ENCODE results near the gene NFKB2. TPM values are rescaled to one million over a fixed set of nuclear protein-coding genes. Genes with fewer than 3 reads are reported as not detected.

NFKB2 gene
- total and polyA plus RNA-seq, 2 donors: 11.3 to 30.8 TPM

DNA sequence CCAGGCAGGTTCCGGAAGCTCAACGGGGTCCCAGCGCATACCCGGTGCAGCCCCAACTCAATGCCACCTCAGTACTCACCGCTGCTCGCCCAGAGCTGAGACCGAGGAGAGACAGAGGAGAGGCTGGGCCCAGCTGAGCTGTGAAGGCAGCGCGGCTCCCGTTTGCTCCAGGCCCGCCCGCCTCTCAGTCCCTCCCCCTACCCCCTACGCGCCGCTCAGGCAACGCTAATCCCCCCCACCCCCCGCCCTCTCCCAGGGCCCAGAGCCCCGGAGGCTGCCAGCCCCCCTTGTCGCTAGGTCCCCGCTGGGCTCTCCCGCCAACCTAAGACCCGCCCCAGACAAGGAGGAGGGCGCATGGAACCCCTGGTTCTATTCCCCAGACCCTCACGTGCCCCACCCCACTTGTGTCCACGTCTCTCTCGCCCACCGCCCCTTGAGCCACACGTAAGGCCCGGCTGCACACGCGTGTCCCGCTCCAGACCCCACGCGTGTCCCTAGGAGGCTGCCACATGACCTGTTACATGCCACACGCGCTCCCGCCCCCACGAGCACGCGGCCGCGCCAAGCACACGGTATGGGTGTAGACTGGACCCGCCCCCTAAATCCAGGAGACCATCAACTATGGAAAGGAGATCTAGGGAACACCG lies 23.2 kb downstream of the NFKB2 start, which contains the start of gene PSD:
TSS of gene PSD (minus strand) at position 164 of the 647 bp plus-strand sequence. CDS start 1,747 bp downstream, outside the sequence.
- peak within 1 kb of the TSS; percentile 89 for H3K4me3 ChIP-seq (ENCODE audit: low read depth, low read length)
- H3K36me3 ChIP-seq (ENCODE audit: insufficient read depth): no peaks in the 10 kb centered on the region
- 2% methylated on average over 45 of the region's 45 CpGs for WGBS
- no peak within 1 kb of the TSS for H3K27ac ChIP-seq (ENCODE audit: low read depth)
- no peaks in the 10 kb centered on the region for H3K4me1 ChIP-seq (ENCODE audit: insufficient read depth)
- no peak for DNase-seq (ENCODE audit: extremely low spot score)

DNA sequence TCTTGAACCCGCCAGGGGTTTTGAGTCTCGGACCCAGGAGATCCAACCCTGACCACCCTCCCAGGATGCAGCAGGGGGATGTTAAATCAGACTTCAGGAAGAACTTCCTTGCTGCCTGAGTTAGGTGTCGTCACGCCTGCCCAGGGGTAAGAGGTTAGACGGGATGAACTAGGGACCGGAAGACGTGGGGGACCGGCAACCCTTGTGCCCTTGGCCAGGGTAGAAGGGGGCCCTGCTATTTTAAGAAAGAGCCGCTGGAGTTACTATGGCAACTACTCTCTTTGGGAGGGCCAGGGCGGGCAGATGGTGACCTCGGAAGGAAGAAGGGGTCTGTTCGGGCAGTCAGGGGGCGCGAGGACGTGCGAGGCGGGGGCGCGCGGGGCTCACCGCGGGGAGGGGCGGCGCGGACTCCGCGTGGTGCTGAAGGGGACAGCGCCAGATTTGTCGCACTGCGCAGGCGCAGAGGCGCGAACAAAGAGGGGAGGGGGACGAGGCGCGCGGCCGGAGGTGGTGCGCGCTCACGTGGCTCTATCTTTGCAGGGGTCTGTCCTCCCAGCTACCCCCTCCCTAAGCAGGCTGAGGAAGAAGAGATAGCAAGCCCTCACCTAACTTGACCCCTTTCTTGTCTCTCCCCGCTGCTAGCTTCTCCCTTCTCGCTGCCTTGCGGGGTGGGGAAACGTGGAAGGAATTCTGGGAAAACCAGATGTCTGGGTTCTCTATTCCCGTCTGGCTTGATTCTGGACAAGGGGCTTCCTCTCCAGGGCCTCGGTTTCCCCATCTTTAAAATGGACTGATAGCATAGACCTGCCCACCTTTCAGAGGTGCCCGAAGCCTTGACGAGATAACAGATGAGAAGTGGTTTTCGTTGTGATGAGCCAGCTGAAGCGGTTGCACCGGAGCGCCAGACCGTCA lies 24.0 kb downstream of the NFKB2 start:
- no peak for DNase-seq (ENCODE audit: extremely low spot score)
- Histone ChIP-seq H3K36me3 (ENCODE audit: insufficient read depth) (no peaks in the 10 kb centered on the region), H3K27ac (ENCODE audit: low read depth) (no peak overlapping the region), H3K4me3 (ENCODE audit: low read depth, low read length) (peak overlapping the region; percentile 89), H3K4me1 (ENCODE audit: insufficient read depth) (no peaks in the 10 kb centered on the region)
- WGBS: under 1% methylated on average over 54 of the region's 54 CpGs

DNA sequence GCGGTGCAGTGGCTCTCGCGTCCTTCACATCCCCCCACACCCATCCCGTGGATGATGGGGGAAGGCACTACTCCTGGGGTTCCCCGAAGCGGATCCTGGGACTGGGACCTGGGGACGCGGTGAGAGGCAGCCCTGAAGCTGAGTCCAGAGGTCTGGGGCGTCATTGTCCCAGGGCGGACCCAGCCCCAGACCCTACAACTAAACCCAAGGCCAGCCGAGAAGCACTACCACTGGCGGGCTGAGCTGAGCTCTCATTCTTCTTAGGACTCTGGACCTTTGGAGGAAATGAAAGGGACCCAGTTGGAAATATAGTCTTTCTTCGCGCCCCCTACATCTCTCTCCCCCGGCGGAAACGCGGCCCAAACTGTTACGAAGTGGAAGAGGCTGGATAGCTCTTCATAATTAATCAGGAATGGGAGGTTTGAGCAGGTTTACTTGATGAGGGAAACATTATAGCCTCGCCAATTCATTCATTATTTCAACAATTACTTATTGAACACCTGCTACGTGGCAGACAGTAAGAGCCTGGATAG lies 24.7 kb downstream of the NFKB2 start:
- no peak for DNase-seq (ENCODE audit: extremely low spot score)
- WGBS: 2% methylated on average over 21 of the region's 21 CpGs
- H3K36me3 ChIP-seq (ENCODE audit: insufficient read depth): no peaks in the 10 kb centered on the region
- no peaks in the 10 kb centered on the region for H3K4me1 ChIP-seq (ENCODE audit: insufficient read depth)
- no peak overlapping the region for H3K27ac ChIP-seq (ENCODE audit: low read depth)
- H3K4me3 ChIP-seq (ENCODE audit: low read depth, low read length): peak overlapping the region; percentile 89

DNA sequence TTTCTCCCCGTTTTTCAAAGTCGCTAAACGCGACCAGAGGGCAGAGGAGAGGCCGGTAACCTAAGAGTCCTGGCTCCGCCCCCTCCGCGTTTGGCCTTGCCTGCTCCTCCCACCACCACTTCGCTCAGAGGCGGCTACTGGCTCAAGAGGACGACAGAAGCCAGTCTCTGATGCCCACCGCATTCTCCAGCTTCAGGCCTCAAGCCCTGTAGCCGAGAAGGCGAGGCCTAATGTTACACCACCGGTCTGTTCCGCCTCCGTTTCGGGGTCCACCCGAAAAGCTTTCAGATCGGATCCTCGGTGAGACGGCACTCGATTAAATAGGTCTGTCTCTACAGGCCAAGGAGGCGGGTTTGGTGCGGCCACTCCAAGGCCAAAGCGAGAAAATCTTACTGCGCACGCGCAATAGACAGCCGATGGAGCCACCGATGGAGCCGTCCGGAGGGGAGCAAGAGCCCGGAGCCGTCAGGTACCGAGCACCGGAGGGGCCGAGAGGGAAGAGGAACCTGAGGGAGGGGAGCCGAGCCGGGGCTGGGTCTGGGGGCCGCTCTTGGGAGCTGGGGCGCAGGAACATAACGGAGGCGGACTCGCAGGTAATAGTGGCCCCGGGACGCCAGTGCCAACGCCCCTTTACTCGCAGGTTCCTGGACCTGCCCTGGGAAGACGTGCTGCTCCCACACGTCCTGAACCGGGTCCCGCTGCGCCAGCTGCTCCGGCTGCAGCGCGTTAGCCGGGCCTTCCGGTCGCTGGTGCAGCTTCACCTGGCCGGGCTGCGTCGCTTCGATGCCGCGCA lies 25.4 kb downstream of the NFKB2 start, which contains the start of gene FBXL15:
TSS of gene FBXL15 (plus strand) at position 123 of the 793 bp plus-strand sequence. CDS start at position 417, 294 bp downstream.
- peak within 1 kb of the TSS; percentile 86 for H3K27ac ChIP-seq (ENCODE audit: low read depth)
- H3K4me1 ChIP-seq (ENCODE audit: insufficient read depth): no peaks in the 10 kb centered on the region
- under 1% methylated on average over 66 of the region's 66 CpGs for WGBS
- no peaks in the 10 kb centered on the region for H3K36me3 ChIP-seq (ENCODE audit: insufficient read depth)
- DNase-seq (ENCODE audit: extremely low spot score): peak; percentile 97
- H3K4me3 ChIP-seq (ENCODE audit: low read depth, low read length): peak within 1 kb of the TSS; percentile 89

DNA sequence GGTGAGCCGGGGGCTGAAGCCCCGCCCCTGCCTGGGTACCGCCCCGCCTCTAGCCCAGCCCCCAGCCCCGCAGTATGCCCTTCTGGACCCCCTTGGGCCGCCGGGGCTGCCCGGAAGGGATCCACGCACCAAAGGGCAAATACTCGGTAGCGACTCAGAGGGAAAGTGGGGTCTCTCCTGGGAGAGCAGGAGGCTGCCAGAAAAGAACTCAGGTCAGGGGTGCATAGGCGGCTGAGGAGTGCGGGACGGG lies 25.9 kb downstream of the NFKB2 start:
- WGBS: 0% methylated on average over 14 of the region's 14 CpGs
- DNase-seq (ENCODE audit: extremely low spot score): no peak
- Histone ChIP-seq H3K4me3 (ENCODE audit: low read depth, low read length) (peak overlapping the region; percentile 89), H3K27ac (ENCODE audit: low read depth) (peak overlapping the region; percentile 86), H3K4me1 (ENCODE audit: insufficient read depth) (no peaks in the 10 kb centered on the region), H3K36me3 (ENCODE audit: insufficient read depth) (no peaks in the 10 kb centered on the region)

DNA sequence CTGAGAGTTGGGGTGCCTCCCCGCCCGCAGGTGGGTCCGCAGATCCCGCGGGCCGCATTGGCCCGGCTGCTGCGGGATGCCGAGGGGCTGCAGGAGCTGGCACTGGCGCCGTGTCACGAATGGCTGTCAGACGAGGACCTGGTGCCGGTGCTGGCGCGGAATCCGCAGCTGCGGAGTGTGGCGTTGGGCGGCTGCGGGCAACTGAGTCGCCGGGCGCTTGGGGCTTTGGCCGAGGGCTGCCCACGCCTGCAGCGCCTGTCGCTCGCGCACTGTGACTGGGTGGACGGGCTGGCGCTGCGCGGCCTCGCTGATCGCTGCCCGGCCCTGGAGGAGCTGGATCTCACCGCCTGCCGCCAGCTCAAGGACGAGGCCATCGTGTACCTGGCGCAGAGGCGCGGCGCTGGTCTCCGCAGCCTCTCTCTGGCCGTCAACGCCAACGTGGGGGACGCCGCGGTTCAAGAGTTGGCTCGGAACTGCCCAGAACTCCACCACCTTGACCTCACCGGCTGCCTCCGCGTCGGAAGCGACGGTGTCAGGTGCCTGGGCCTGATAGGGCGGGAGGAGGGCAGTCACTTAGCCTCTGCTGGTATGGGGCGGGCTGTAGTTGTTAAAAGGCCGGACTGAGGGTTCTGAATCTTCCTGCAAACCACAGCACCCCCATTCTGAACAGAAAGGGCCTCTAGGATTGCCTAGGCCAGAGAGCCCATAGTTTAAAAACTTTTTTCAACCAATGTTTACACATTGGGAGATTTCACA lies 26.4 kb downstream of the NFKB2 start:
- no peak for DNase-seq (ENCODE audit: extremely low spot score)
- Histone ChIP-seq H3K4me3 (ENCODE audit: low read depth, low read length) (peak overlapping the region; percentile 89), H3K4me1 (ENCODE audit: insufficient read depth) (no peaks in the 10 kb centered on the region), H3K27ac (ENCODE audit: low read depth) (peak overlapping the region; percentile 86), H3K36me3 (ENCODE audit: insufficient read depth) (no peaks in the 10 kb centered on the region)
- 2% methylated on average over 62 of the region's 62 CpGs for WGBS

DNA sequence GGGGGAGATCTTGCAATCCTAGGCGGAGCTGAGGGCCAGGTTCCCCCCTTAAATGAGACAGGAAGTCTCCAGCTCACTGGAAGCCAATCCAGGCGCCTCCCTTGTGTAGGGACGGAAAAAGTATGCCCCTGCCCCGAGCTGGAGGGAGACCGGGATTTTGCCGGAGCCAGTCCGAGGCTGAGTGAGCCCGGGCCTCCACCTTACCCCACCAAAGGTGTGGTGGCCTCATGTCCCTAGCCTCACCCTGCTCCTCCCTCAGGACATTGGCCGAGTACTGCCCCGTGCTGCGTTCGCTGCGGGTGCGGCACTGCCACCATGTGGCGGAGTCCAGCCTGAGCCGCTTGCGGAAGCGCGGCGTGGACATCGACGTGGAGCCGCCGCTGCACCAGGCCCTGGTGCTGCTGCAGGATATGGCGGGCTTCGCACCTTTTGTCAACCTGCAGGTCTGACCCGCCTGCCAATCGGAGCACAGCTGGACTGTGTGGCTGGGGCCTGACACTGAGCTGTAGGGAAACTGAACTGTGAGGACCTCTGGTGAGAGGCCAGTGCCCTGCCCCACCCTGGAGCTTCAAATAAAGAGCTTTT lies 27.1 kb downstream of the NFKB2 start:
- WGBS: 6% methylated on average over 28 of the region's 28 CpGs
- Histone ChIP-seq H3K4me1 (ENCODE audit: insufficient read depth) (no peaks in the 10 kb centered on the region), H3K27ac (ENCODE audit: low read depth) (peak overlapping the region; percentile 42), H3K4me3 (ENCODE audit: low read depth, low read length) (peak overlapping the region; percentile 89), H3K36me3 (ENCODE audit: insufficient read depth) (no peaks in the 10 kb centered on the region)
- no peak for DNase-seq (ENCODE audit: extremely low spot score)

DNA sequence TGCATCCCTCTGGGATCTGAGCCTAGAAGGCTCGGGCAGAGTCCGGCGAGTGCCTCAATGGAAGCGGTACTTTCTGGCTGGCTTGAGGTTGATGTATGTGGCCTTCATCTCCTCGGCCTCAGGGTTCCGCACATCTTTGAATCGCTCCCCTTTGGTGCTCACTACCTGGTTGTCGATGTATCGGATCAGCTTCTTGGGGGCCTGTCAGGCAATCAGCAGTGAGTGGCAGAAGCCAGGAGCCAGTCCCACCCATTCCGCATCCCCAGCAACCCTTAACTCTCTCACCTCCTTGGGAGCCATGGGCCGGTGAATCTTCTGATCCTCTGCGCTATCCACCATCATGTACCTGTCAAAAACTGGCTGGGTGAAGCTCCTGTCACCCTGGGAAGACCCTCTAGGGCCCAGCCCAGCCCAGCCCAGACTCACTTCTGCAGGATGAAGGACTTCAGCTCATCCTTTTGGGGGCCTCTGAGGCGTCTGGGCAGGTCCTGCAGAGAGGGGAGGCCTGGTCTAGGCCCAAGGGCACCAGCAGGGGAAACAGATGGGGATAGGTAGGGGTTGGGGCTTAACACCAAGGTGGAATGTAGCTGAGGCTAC lies 28.0 kb downstream of the NFKB2 start:
- Histone ChIP-seq H3K4me1 (ENCODE audit: insufficient read depth) (no peaks in the 10 kb centered on the region), H3K36me3 (ENCODE audit: insufficient read depth) (no peaks in the 10 kb centered on the region), H3K27ac (ENCODE audit: low read depth) (no peak overlapping the region), H3K4me3 (ENCODE audit: low read depth, low read length) (no peak overlapping the region)
- DNase-seq (ENCODE audit: extremely low spot score): no peak
- WGBS: 92% methylated on average over 13 of the region's 13 CpGs

DNA sequence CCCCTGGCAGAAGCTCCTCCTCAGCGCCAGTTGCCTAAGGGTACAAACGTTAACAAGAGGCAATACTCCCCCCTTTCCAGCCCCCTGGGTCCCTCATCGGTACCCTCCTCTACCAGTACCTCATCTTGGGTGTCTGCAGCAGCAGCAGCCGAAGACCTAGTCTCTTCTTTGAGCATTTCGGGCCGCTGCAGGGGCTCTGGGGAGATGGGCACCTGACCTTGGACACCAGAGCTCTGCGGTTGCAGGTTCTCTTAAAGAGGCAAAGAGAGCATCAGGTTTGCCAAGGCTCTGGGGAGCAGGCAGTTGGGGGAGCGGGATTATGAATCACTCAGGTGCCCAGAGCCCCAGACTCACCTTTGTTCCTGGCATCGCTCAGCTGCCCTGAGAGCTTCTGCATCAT lies 28.6 kb downstream of the NFKB2 start:
- no peak overlapping the region for H3K4me3 ChIP-seq (ENCODE audit: low read depth, low read length)
- H3K4me1 ChIP-seq (ENCODE audit: insufficient read depth): no peaks in the 10 kb centered on the region
- DNase-seq (ENCODE audit: extremely low spot score): no peak
- no peak overlapping the region for H3K27ac ChIP-seq (ENCODE audit: low read depth)
- H3K36me3 ChIP-seq (ENCODE audit: insufficient read depth): no peaks in the 10 kb centered on the region
- WGBS: 90% methylated on average over 9 of the region's 9 CpGs

DNA sequence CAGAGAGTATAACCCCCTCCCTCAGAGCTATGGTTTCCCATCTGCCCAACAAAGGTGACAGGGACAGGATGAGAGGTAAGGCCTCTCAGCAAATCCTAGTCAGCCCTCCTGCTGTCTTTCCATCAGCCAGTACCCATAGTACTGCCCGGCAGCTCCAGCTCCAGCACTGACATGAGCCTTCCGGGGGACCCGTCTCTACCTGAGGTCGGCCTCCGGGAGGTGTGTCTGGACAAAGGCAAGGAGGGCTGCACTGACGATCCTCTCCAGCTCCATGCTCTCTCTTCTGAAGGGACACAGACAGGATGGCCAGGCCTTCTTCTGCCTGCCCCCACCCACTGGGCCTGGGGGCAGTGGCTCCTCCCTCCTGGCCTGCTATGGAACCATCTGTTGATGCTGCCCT lies 29.4 kb downstream of the NFKB2 start:
- Histone ChIP-seq H3K36me3 (ENCODE audit: insufficient read depth) (no peaks in the 10 kb centered on the region), H3K4me3 (ENCODE audit: low read depth, low read length) (no peak overlapping the region), H3K27ac (ENCODE audit: low read depth) (no peak overlapping the region), H3K4me1 (ENCODE audit: insufficient read depth) (no peaks in the 10 kb centered on the region)
- WGBS: 78% methylated on average over 6 of the region's 6 CpGs
- no peak for DNase-seq (ENCODE audit: extremely low spot score)

DNA sequence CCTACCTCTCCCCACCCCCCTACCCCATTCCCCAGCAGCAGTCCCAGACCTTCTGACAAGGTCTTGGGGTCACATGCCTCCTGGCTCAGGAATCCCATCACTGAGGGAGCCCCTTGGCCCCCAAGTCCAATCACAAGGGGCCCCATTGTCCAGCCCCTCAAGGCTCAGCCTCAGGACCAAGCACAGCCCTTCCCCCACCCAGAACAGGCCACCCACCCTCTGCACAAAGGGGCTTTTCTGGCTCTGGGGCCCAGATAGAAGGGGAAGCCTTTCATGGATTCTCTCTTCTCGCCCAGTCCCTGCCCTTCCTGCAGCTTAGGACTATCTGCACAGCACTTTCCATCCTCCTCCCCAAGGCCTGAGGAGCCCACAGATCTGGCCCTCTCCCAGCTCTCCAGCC lies 29.9 kb downstream of the NFKB2 start:
- DNase-seq (ENCODE audit: extremely low spot score): no peak
- 72% methylated on average over 1 of the region's 1 CpG for WGBS
- H3K27ac ChIP-seq (ENCODE audit: low read depth): no peak overlapping the region
- no peak overlapping the region for H3K4me3 ChIP-seq (ENCODE audit: low read depth, low read length)
- no peaks in the 10 kb centered on the region for H3K36me3 ChIP-seq (ENCODE audit: insufficient read depth)
- H3K4me1 ChIP-seq (ENCODE audit: insufficient read depth): no peaks in the 10 kb centered on the region

DNA sequence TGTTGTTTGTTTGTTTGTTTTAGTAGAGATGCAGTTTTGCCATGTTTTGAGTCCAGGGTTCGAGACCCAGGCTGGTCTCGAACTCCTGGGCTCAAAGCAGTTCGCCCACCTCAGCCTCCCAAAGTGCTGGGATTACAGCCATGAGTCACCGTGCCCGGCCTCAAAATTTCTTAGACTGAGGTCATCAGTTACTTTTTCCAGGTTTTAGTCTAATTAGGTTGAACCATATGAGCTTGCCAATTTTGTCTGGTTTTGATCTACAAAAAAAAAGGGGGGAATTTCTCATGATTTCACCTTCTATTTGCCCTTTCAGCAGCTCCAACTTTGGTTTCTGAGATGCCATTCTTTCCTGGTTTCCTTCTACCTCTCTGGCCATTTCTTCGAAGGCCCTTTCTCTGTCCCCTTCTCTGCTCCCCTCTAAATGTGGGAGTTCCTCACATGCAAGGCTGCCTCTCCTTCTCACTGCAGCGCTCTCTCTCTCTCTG lies 31.3 kb downstream of the NFKB2 start:
- Histone ChIP-seq H3K4me1 (ENCODE audit: insufficient read depth) (no peaks in the 10 kb centered on the region), H3K36me3 (ENCODE audit: insufficient read depth) (no peaks in the 10 kb centered on the region), H3K27ac (ENCODE audit: low read depth) (no peak overlapping the region), H3K4me3 (ENCODE audit: low read depth, low read length) (no peak overlapping the region)
- 79% methylated on average over 7 of the region's 7 CpGs for WGBS
- no peak for DNase-seq (ENCODE audit: extremely low spot score)

Measured in urinary bladder (tissue), 4 donors.